A673 (cell line): Measurements from ENCODE around the gene TRPC1.
"Not testable (repeated sequence)": the region's sequence is repeated elsewhere in the genome, so short reads cannot be mapped to it uniquely, and the experiment has no call there.

Experiments
- EZH2 ChIP-seq: fragments of 200-600 bp; sonication (generic); IDR thresholded peaks from 2 replicates; pipeline ENCODE4 v1.6.1; 2017; ENCODE audit warnings: borderline replicate concordance, low read depth, mild to moderate bottlenecking, mixed read lengths, antibody characterized with exemption, low read length; ENCODE audit not compliant: poor library complexity, severe bottlenecking
- TF ChIP-seq, protein P1 (sequence below): fragments of 300-800, 200-600 bp; sonication (generic); conservative IDR thresholded peaks from 2 replicates; pipeline ENCODE4 v1.5.1; 2017; ENCODE audit warnings: low read depth, mild to moderate bottlenecking, antibody characterized with exemption, low read length, moderate library complexity, mixed read lengths

DNA sequence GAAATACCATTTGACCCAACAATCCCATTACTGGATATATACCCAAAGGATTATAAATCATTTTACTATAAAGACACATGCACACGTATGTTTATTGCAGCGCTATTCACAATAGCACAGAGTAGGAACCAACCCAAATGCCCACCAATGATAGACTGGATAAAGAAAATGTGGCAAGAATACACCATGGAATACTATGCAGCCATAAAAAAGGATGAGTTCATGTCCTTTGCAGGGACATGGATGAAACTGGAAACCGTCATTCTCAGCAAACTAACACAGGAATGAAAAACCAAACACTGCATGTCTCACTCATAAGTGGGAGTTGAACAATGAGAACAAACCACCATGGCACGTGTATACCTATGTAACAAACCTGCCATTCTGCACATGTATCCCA is 26.7 kb downstream of the TRPC1 start:
- not testable (repeated sequence) for TF ChIP-seq EZH2
- TF ChIP-seq, protein P1, sequence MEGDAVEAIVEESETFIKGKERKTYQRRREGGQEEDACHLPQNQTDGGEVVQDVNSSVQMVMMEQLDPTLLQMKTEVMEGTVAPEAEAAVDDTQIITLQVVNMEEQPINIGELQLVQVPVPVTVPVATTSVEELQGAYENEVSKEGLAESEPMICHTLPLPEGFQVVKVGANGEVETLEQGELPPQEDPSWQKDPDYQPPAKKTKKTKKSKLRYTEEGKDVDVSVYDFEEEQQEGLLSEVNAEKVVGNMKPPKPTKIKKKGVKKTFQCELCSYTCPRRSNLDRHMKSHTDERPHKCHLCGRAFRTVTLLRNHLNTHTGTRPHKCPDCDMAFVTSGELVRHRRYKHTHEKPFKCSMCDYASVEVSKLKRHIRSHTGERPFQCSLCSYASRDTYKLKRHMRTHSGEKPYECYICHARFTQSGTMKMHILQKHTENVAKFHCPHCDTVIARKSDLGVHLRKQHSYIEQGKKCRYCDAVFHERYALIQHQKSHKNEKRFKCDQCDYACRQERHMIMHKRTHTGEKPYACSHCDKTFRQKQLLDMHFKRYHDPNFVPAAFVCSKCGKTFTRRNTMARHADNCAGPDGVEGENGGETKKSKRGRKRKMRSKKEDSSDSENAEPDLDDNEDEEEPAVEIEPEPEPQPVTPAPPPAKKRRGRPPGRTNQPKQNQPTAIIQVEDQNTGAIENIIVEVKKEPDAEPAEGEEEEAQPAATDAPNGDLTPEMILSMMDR = not testable (repeated sequence)
